M059J (cell line): ENCODE measurements around the gene GSTM4. TPM values are rescaled to one million over a fixed set of nuclear protein-coding genes. Genes with fewer than 3 reads are reported as not detected.
"Not testable (repeated sequence)": the region's sequence is repeated elsewhere in the genome, so short reads cannot be mapped to it uniquely, and the experiment has no call there.

Source experiments
- DNase-seq: peaks from one replicate; pipeline ENCODE4 v3.0.0-alpha.2; 2012; ENCODE audit warnings: low read depth
- total RNA-seq: library from RNA; depleted of rRNA; stranded (reverse); fragments of >200 nt; shearing (Covaris generic); gene quantifications from 2 replicates; pipeline ENCODE4 v1.2.3, GENCODE V29; 2014

Gene GSTM4
- total RNA-seq, 1 experiment from 2014 or later = 37.4 TPM

- DNase-seq = no peak
These were observed 18.5 kb upstream of the GSTM4 start for GRCh38 chr1:109637446-109637845.

- DNase-seq = no peak
These were observed 16.6 kb upstream of the GSTM4 start for GRCh38 chr1:109639063-109639840.

GRCh38 chr1:109639841-109640184 lies 16.1 kb upstream of the GSTM4 start:
- DNase-seq = no peak

- DNase-seq = peak; percentile 61
These were observed 15.5 kb upstream of the GSTM4 start for GRCh38 chr1:109640285-109640865.

GRCh38 chr1:109641078-109641740 lies 14.7 kb upstream of the GSTM4 start:
- no peak for DNase-seq

- no peak for DNase-seq
These were observed 14.0 kb upstream of the GSTM4 start for GRCh38 chr1:109641861-109642260.

GRCh38 chr1:109642626-109643025 lies 13.3 kb upstream of the GSTM4 start:
- no peak for DNase-seq

- DNase-seq = peak; percentile 76
These were observed 12.3 kb upstream of the GSTM4 start for GRCh38 chr1:109643385-109644230.

GRCh38 chr1:109644670-109645069 lies 11.2 kb upstream of the GSTM4 start:
- DNase-seq = no peak

GRCh38 chr1:109649491-109649914 lies 6.4 kb upstream of the GSTM4 start:
- peak; percentile 68 for DNase-seq

GRCh38 chr1:109650609-109651008 lies 5.3 kb upstream of the GSTM4 start:
- DNase-seq = no peak

- DNase-seq = no peak
These were observed 3.5 kb upstream of the GSTM4 start for GRCh38 chr1:109652402-109652801.

- DNase-seq = no peak
These were observed 2.6 kb upstream of the GSTM4 start for GRCh38 chr1:109653306-109653705.

- no peak for DNase-seq
These were observed 1.4 kb upstream of the GSTM4 start for GRCh38 chr1:109654519-109654918.

- DNase-seq = no peak
These were observed 1.5 kb downstream of the GSTM4 start for GRCh38 chr1:109657395-109657794.

GRCh38 chr1:109657970-109658369 lies 2.1 kb downstream of the GSTM4 start:
- no peak for DNase-seq

GRCh38 chr1:109658533-109659042 lies 2.7 kb downstream of the GSTM4 start:
- no peak for DNase-seq

- peak; percentile 34 for DNase-seq
These were observed 3.2 kb downstream of the GSTM4 start for GRCh38 chr1:109659145-109659544.

- DNase-seq = no peak
These were observed 4.2 kb downstream of the GSTM4 start for GRCh38 chr1:109659997-109660690.

- DNase-seq = not testable (repeated sequence)
These were observed 4.8 kb downstream of the GSTM4 start for GRCh38 chr1:109660691-109661026.

- DNase-seq = no peak
These were observed 5.5 kb downstream of the GSTM4 start for GRCh38 chr1:109661391-109661790.
